Testis (tissue), 2 donors: Measurements from ENCODE around the gene ANKRD44.

Source experiments
- POLR2A ChIP-seq: fragments of 450-650 bp; IDR thresholded peaks from one replicate; pipeline ENCODE4 v1.6.1; 2017; ENCODE audit warnings: antibody characterized with exemption, mild to moderate bottlenecking, moderate library complexity
- TF ChIP-seq, protein P1 (sequence below), 3 experiments: fragments of 450-650 bp in 2 of 3; fragments of 200-600 bp in 1 of 3; sonication (generic) in 1 of 3; IDR thresholded peaks; one replicate each; pipeline ENCODE4 v1.5.1; 2016 to 2019; ENCODE audit warnings: antibody characterized with exemption in 3 of 3, mild to moderate bottlenecking in 2 of 3, moderate library complexity in 1 of 3

DNA sequence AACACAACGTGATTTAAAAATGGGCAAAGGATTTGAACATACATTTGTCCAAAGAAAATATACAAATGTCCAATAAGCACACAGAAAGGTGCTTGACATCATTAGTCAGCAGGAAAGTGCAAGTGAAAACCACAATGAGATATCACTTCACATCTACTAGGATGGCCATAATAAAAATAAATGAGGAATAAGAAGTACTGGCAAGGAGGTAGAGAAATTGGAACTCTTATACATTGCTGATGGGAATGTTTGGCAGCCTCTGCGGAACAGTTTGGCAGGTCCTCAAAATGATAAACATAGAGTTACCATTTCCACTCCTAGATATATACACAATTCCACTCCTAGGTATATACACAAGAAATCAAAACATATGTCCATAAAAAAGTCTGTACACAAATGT lies 333.1 kb downstream of the ANKRD44 start:
- TF ChIP-seq, protein P1, sequence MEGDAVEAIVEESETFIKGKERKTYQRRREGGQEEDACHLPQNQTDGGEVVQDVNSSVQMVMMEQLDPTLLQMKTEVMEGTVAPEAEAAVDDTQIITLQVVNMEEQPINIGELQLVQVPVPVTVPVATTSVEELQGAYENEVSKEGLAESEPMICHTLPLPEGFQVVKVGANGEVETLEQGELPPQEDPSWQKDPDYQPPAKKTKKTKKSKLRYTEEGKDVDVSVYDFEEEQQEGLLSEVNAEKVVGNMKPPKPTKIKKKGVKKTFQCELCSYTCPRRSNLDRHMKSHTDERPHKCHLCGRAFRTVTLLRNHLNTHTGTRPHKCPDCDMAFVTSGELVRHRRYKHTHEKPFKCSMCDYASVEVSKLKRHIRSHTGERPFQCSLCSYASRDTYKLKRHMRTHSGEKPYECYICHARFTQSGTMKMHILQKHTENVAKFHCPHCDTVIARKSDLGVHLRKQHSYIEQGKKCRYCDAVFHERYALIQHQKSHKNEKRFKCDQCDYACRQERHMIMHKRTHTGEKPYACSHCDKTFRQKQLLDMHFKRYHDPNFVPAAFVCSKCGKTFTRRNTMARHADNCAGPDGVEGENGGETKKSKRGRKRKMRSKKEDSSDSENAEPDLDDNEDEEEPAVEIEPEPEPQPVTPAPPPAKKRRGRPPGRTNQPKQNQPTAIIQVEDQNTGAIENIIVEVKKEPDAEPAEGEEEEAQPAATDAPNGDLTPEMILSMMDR (IDR thresholded peaks at IDR 0.05) = no peak
- no peak for TF ChIP-seq POLR2A
